Renal cortex interstitium (tissue), 15 donors: ENCODE results near the gene CPEB3. TPM values are rescaled to one million over a fixed set of nuclear protein-coding genes. Genes with fewer than 3 reads are reported as not detected.
"Not testable (repeated sequence)": the region's sequence is repeated elsewhere in the genome, so short reads cannot be mapped to it uniquely, and the experiment has no call there.

Experiments used
- DNase-seq, 11 donors: peaks; one replicate each; pipeline ENCODE4 v3.0.0-alpha.2; 2013; ENCODE audit warnings: low read depth in 9 of 11, low spot score in 4 of 11; ENCODE audit errors: extremely low read depth in 1 of 11
- long read RNA-seq, 16 experiments: transcript quantifications; one replicate each; lab custom pipeline, GENCODE V29; 2026
- polyA plus RNA-seq, 3 donors: library from polyadenylated mRNA; unstranded; fragments of 120-200 nt; gene quantifications; one replicate each; pipeline ENCODE4 v1.2.1, GENCODE V29; 2013; ENCODE audit not compliant: insufficient read length in 3 of 3

CPEB3 gene
- 1 to 10 TPM; 2.5 to 3.9 (median 3.0) TPM for polyA plus RNA-seq
- long read RNA-seq, donor 1: 0 reads
- long read RNA-seq, donor 2: 0 reads
- long read RNA-seq, donor 3: 0 reads
- long read RNA-seq, donor 4: 0 reads
- long read RNA-seq, donor 5: 0 reads
- long read RNA-seq, donor 6: 0 reads
- long read RNA-seq, donor 7, partial matches to known transcripts: 41 of 41 reads
- long read RNA-seq, donor 7, other reads (novel, unspliced or antisense): 0 of 41 reads
- long read RNA-seq, donor 8: 0 reads
- long read RNA-seq, donor 9, partial matches to known transcripts: 8 of 8 reads
- long read RNA-seq, donor 9, other reads (novel, unspliced or antisense): 0 of 8 reads
- long read RNA-seq, donor 10: 0 reads
- long read RNA-seq, donor 11, partial matches to known transcripts: 30 of 50 reads
- long read RNA-seq, donor 11, other reads (novel, unspliced or antisense): 20 of 50 reads
- long read RNA-seq, donor 12: 0 reads
- long read RNA-seq, donor 13: 0 reads
- long read RNA-seq, donor 14: 0 reads
- long read RNA-seq, donor 15: 0 reads
- long read RNA-seq, donor 16, partial matches to known transcripts: 47 of 47 reads
- long read RNA-seq, donor 16, other reads (novel, unspliced or antisense): 0 of 47 reads

GRCh38 chr10:92290837-92291615, at the start of gene CPEB3, which contains the start of gene MARCHF5:
TSS of gene CPEB3 (minus strand) at chr10:92291078. CDS start at chr10:92240350, 50,728 bp downstream.
TSS of gene MARCHF5 (plus strand) at chr10:92291167. CDS start at chr10:92291495, 328 bp downstream.
- DNase-seq: peak; percentile 81 to 95 (median 92)

- not testable (repeated sequence) for DNase-seq
Measured at GRCh38 chr10:92329927-92330326, 39.0 kb upstream of the CPEB3 start.

- DNase-seq: no peak
Measured at GRCh38 chr10:92328993-92329392, 38.1 kb upstream of the CPEB3 start.

DNA sequence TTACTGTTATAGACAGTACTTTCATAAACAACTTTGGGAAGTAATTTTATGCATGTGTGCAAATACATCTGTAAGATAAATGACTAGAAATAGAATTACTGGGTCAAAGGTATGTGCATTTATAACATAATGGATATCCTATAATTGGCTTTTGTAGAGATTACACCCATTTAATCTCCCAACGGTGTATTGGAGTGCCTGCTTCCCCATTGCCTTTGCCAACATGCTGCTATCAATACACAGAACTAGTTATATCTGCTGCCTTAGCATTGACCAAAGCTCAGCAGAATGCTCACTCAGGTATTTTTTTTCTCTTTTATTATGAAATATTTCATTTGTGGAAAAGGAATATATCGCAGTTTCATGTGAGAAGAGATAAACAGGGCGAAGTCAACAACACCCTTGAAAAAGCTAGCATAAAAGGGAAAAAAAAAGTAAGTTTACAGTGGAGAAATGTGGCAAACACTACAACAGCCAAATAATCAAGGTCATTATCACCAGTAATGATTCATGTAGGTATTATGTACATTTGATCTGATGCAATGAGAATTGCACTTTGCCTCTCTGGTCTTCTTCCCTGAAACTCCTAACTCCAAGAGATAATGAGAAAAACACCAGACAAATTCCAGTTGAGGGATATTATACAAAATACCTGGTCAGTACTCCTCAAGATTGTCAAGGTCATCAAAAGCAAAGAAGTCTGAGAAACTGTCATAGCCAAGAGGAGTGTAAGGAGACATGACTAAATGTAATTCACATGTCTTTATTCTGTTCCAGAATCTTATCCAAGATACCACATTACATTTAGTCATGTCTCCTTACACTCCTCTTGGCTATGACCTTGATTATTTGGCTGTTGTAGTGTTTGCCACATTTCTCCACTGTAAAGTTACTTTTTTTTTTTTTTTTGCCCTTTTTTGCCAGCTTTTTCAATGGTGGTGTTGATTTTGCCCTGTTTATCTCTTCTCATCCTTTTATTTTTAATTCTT, 36.9 kb upstream of the CPEB3 start:
- no peak for DNase-seq

- DNase-seq: no peak
Measured at GRCh38 chr10:92323079-92323478, 32.2 kb upstream of the CPEB3 start.

GRCh38 chr10:92316610-92317009, 25.7 kb upstream of the CPEB3 start:
- DNase-seq: no peak

DNA sequence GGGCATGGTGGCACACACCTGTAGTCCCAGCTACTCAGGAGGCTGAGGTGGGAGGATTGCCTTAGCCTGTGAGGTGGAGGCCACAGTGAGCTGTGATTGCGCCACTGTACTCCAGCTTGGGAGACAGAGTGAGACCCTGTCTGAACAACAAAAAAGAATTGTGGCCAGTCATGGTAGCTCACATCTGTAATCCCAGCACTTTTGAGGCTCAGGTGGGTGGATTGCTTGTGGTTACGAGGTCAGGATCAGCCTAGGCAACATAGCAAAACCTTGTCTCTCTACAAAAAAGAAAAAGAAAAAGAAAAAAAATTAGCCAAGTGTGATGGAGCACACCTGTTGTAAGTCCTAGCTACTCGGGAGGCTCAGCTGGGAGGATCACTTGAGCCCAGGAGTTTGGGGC, 22.9 kb upstream of the CPEB3 start:
- DNase-seq: no peak

GRCh38 chr10:92309272-92309671, 18.4 kb upstream of the CPEB3 start:
- no peak for DNase-seq

- DNase-seq: no peak
Measured at GRCh38 chr10:92305133-92306072, 14.5 kb upstream of the CPEB3 start.

- DNase-seq: no peak
Measured at GRCh38 chr10:92304061-92304460, 13.2 kb upstream of the CPEB3 start.

DNA sequence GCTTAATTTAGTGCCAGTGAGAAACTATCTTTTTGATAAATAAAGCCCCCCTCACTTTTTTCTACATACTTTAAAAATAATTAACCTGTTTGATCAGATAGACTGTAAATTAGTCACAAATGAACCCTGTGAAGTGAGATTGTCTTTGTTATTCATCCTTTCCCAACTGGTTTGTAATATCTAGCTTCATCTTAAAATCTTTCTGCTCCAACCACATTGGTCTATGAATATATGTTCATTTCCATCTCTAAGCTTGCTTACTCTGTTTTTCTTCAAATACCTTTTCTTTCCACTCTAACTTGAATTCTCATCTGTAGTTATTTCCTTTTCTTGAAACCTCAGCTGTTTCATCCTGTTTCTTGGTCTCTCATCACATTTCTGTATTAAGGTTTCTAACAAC, 12.2 kb upstream of the CPEB3 start:
- no peak for DNase-seq

DNA sequence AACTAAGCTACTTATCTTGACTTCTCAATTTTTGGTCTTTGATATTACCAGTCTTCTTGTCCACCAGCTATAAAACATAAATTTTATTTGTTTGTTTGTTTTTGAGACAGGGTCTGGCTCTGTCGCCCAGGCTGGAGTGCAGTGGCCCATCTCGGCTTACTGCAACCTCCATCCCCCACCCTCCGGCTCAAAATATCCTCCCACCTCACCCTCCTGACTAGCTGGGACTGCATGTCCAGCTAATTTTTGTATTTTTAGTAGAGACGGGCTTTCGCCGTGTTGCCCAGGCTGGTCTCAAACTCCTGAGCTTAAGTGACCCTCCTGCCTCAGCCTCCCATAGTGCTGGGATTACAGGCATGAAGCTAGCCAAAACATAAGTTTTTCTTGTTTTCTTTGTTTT, 7.6 kb upstream of the CPEB3 start:
- DNase-seq: peak in 1 of 11 donors; percentile 5

DNA sequence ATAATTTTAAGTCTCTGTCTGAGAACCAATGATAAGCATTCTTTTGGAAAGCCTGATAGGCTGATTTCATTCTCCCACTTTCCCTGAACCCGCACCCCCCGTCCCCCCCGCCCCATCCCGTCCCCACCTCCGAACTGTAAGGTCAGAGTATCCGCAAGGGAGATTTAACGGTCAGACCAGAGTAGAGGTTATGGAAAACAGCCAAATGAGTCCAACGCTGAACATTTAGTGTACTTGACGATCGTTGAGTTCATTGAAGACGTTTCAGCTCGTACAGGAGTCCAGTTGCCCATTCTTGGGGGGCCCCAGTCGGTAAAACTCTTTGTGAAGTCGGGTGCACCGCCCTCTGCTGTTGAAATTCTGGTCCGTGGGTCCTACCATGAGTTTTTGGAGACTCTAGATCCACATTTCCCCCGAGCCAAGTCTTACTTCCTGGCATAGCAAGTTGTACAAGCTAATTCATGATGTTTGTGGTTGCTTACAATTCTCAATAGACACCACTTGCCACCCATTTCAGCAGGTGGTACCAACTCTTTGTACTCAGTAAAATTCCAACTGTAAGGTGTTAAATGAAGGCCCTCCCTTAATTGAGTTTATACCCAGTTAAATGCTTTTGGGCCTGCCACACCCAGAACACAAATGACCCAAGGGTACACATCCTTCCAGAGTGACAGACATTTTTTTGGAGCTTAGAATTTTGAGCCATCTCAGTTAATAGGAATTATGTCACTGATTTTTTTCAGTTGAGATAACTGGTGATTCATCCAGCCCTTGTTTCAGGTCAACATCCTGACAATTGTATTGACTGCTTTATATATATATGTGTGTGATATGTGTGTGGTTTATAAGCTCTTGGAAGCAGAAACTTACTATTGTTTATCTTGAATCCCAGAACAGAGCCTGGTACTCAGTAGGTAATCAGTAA, 1.3 kb upstream of the CPEB3 start:
- peak in 10 of 11 donors; percentile 20 to 47 (median 40) for DNase-seq

DNA sequence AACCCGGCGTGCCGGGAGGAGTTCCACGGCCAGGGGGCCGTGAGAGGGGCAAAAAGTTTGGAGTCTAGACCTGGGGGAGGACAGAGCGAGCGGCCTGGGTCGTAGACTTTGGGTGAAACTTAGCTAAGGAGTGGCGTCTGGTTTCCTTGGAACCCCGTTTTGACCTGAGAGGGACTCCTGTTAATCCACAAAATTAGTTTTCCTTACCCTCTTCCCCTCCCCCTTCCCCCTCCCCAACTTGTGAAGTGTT, 663 bp upstream of the CPEB3 start:
- DNase-seq: peak in 7 of 11 donors; percentile 2 to 41 (median 13)

- peak in 8 of 11 donors; percentile 26 to 55 (median 38) for DNase-seq
Measured at GRCh38 chr10:92290076-92290836, 622 bp downstream of the CPEB3 start.

DNA sequence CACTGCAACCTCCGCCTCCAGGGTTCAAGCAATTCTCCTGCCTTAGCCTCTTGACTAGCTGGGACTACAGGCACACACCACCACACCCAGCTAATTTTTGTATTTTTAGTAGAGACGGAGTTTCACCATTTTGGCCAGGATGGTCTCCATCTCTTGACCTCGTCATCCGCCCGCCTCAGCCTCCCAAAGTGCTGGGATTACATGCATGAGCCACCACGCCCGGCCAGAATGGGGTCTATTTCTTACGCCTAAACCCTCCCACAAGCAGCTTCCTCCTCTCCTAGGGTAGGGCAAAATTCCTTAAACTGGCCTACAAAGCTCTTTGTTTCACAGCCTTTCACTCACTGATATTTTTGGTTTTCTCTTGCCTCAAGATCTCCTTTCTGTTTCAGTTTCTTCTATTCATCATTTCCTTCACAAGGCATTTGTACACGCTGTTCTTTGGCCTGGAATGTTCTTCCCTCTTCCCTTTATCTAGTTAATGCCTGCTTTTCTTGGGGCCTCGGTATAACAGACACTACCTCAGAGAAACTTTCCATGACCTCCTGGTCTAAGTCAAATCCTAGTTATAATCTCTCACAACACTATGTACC, 6.7 kb downstream of the CPEB3 start:
- no peak for DNase-seq
